DMS153 (cell line): Measurements from ENCODE around the gene AOPEP.
A peak's percentile ranks its signal among the peaks of the same experiment; 100 is the strongest.
"Not testable (repeated sequence)": the region's sequence is repeated elsewhere in the genome, so short reads cannot be mapped to it uniquely, and the experiment has no call there.

ENCODE experiments used
- DNase-seq: peaks from one replicate; lab custom pipeline; 2025; lab: John Stamatoyannopoulos, UW

The AOPEP gene

GRCh38 chr9:94934816-94935328, 208.4 kb downstream of the AOPEP start:
- no peak for DNase-seq

GRCh38 chr9:94935396-94935795, 208.9 kb downstream of the AOPEP start:
- no peak for DNase-seq

GRCh38 chr9:94936419-94936818, 209.9 kb downstream of the AOPEP start:
- no peak for DNase-seq

- DNase-seq: no peak
These were observed 210.9 kb downstream of the AOPEP start for GRCh38 chr9:94937214-94937903.

GRCh38 chr9:94938384-94938783, 211.9 kb downstream of the AOPEP start:
- no peak for DNase-seq

- DNase-seq: not testable (repeated sequence)
These were observed 213.8 kb downstream of the AOPEP start for GRCh38 chr9:94940296-94940695.

GRCh38 chr9:94941211-94941875, 214.8 kb downstream of the AOPEP start:
- peak; percentile 88 for DNase-seq

- DNase-seq: no peak
These were observed 218.1 kb downstream of the AOPEP start for GRCh38 chr9:94944626-94945025.

GRCh38 chr9:94945197-94946144, 219.0 kb downstream of the AOPEP start:
- DNase-seq: peak; percentile 44

- no peak for DNase-seq
These were observed 219.8 kb downstream of the AOPEP start for GRCh38 chr9:94946256-94946655.

GRCh38 chr9:94948567-94949235, 222.2 kb downstream of the AOPEP start:
- DNase-seq: no peak

GRCh38 chr9:94949370-94949769, 222.9 kb downstream of the AOPEP start:
- DNase-seq: no peak

- DNase-seq: no peak
These were observed 223.6 kb downstream of the AOPEP start for GRCh38 chr9:94950040-94950578.

GRCh38 chr9:94950579-94951323, 224.3 kb downstream of the AOPEP start:
- peak; percentile 31 for DNase-seq

GRCh38 chr9:94951324-94952135, 225.0 kb downstream of the AOPEP start:
- DNase-seq: peak; percentile 23

- DNase-seq: no peak
These were observed 226.3 kb downstream of the AOPEP start for GRCh38 chr9:94952565-94953373.

GRCh38 chr9:94956731-94957130, 230.2 kb downstream of the AOPEP start:
- no peak for DNase-seq

- no peak for DNase-seq
These were observed 234.5 kb downstream of the AOPEP start for GRCh38 chr9:94960964-94961363.

GRCh38 chr9:94961870-94962269, 235.4 kb downstream of the AOPEP start:
- no peak for DNase-seq
